Ishikawa (cell line): ENCODE results near the gene CACNA1D.

Experiments
- CEBPB ChIP-seq: IDR thresholded peaks from 2 replicates; pipeline ENCODE4 v1.6.1; 2012
- CREB1 ChIP-seq: IDR thresholded peaks from 2 replicates; pipeline ENCODE4 v1.6.1; 2012; ENCODE audit warnings: low read depth
- EGR1 ChIP-seq: IDR thresholded peaks from 2 replicates; pipeline ENCODE4 v1.6.1; 2012
- EP300 ChIP-seq: IDR thresholded peaks from 2 replicates; pipeline ENCODE4 v1.6.1; 2012; ENCODE audit warnings: borderline replicate concordance
- FOXM1 ChIP-seq: IDR thresholded peaks from 2 replicates; pipeline ENCODE4 v1.6.1; 2012; ENCODE audit warnings: low read depth, borderline replicate concordance
- NFIC ChIP-seq: IDR thresholded peaks from 2 replicates; pipeline ENCODE4 v1.6.1; 2012
- RAD21 ChIP-seq: IDR thresholded peaks from 2 replicates; pipeline ENCODE4 v1.6.1; 2012; ENCODE audit warnings: low read depth
- TAF1 ChIP-seq: IDR thresholded peaks from 2 replicates; pipeline ENCODE4 v1.6.1; 2012; ENCODE audit warnings: low read depth, mild to moderate bottlenecking
- TCF12 ChIP-seq: IDR thresholded peaks from 2 replicates; pipeline ENCODE4 v1.6.1; 2012; ENCODE audit warnings: low read depth
- TEAD4 ChIP-seq: IDR thresholded peaks from 2 replicates; pipeline ENCODE4 v1.6.1; 2012
- YY1 ChIP-seq: IDR thresholded peaks from 2 replicates; pipeline ENCODE4 v1.6.1; 2012; ENCODE audit warnings: low read depth
- ZBTB7A ChIP-seq: IDR thresholded peaks from 2 replicates; pipeline ENCODE4 v1.6.1; 2012; ENCODE audit warnings: low read depth
- TF ChIP-seq, protein P1 (sequence below): IDR thresholded peaks from 2 replicates; pipeline ENCODE4 v1.6.1; 2012
- TF ChIP-seq, protein P2 (sequence below): IDR thresholded peaks from 2 replicates; pipeline ENCODE4 v1.6.1; 2012
- TF ChIP-seq, protein P3 (sequence below): IDR thresholded peaks from 2 replicates; pipeline ENCODE4 v1.6.1; 2012; ENCODE audit warnings: low read depth, mild to moderate bottlenecking

Gene CACNA1D

DNA sequence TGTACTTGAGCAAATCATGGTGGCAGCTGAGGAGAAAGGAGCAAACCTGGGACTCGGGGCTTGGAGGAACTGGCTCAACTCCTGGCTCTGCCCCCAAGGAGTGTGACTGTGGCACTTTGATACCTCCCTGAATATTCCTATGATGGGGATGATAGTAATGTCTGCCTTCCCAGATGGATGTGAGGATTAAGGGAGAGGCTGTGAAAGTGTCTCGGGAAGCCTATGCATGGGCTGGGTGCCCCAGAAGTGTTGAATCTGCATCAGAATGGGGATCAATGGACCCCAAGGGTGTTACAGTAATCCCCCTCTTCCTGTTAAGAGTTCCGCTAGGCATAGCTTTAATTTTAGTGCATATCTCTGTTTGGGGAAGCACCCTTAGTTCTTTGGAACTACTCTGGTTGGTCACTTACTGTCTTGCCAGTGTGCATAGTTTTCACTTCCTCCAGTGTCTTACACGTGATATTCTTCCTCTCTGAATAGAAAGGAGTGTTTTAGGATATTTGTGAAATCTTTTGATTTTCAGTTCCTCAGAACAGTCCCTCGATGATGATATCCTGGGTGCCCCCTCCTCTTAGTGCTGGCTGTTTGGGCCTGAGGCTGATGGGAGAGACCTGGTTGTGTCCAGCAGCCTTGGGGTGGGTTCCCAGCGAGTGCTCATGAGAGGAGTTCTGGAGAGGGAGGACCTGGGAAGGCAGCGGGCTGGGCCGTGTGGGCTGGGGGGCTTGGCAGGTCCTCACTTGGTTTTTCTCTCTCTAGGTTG is 254.3 kb downstream of the CACNA1D start:
- TF ChIP-seq TEAD4 (no peak), CREB1 (no peak), EGR1 (no peak), CEBPB (no peak), YY1 (no peak)
- TF ChIP-seq, protein P1, sequence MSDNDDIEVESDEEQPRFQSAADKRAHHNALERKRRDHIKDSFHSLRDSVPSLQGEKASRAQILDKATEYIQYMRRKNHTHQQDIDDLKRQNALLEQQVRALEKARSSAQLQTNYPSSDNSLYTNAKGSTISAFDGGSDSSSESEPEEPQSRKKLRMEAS: no peak
- TF ChIP-seq, protein P2, sequence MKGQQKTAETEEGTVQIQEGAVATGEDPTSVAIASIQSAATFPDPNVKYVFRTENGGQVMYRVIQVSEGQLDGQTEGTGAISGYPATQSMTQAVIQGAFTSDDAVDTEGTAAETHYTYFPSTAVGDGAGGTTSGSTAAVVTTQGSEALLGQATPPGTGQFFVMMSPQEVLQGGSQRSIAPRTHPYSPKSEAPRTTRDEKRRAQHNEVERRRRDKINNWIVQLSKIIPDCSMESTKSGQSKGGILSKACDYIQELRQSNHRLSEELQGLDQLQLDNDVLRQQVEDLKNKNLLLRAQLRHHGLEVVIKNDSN: no peak

DNA sequence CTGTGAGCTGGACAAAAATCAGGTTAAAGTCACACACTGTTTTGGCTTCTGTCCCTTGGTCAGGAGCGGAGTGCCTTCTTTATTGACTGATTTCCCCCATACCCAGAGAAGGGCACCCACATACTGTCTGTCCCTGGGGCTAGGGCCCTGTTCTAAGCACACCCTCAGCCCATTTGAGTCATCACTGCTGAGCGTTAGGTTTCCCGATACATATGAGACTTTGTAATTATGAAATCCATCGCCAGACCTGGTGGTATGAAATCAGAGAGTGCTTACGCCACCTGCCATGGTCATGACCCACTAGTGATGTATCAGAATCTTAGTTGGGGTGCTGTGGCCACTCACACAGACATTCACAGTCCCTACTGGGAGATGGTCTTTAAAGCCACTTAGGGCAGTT is 255.0 kb downstream of the CACNA1D start:
- TF ChIP-seq NFIC (no peak), RAD21 (no peak), YY1 (no peak)
- TF ChIP-seq, protein P1: no peak
- TF ChIP-seq, protein P3, sequence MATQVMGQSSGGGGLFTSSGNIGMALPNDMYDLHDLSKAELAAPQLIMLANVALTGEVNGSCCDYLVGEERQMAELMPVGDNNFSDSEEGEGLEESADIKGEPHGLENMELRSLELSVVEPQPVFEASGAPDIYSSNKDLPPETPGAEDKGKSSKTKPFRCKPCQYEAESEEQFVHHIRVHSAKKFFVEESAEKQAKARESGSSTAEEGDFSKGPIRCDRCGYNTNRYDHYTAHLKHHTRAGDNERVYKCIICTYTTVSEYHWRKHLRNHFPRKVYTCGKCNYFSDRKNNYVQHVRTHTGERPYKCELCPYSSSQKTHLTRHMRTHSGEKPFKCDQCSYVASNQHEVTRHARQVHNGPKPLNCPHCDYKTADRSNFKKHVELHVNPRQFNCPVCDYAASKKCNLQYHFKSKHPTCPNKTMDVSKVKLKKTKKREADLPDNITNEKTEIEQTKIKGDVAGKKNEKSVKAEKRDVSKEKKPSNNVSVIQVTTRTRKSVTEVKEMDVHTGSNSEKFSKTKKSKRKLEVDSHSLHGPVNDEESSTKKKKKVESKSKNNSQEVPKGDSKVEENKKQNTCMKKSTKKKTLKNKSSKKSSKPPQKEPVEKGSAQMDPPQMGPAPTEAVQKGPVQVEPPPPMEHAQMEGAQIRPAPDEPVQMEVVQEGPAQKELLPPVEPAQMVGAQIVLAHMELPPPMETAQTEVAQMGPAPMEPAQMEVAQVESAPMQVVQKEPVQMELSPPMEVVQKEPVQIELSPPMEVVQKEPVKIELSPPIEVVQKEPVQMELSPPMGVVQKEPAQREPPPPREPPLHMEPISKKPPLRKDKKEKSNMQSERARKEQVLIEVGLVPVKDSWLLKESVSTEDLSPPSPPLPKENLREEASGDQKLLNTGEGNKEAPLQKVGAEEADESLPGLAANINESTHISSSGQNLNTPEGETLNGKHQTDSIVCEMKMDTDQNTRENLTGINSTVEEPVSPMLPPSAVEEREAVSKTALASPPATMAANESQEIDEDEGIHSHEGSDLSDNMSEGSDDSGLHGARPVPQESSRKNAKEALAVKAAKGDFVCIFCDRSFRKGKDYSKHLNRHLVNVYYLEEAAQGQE: no peak

DNA sequence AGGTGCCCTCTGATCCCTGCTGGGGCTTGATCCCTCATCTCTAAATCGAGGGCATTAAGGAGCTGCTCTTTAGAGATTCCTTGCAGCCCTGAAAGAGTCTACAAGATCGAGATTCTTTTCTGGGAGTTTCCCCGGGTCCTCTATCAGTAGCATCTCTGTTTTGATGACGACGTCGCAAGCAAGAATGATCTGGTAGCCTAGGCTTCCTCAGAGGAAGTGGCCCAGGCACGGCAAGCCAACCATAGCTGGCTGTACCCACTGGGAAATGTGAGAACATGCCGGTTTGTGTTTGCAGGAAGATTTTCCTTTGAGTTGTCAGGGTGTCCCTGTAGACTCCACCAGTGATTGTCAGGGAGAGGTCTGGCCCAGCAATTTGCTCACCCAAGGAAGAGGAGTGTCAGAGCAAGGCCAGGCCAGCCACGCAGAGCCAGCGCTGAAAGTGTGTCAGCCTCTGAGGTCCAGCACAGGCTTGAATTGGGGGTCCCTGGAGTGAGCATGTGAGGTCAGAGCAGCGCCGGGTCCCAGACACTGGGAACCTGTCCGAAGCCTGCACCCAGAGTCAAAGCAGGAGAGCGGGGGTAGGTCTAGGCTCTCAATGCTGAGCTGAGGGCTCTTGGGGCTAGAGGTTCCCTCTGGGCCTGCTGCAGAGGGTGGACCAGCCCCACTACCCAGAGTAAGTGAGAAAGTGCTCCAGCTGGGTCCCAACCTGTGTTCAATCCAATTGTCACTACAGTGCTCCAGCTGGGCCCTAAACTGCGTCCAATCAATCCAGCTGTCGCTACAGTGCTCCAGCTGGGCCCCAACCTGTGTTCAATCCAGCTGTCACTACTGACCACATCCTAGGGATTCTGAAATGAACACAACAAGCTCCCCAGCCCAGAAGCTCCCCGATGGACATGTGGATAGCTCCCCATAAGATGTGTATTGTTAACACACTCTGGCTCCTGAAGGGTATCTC is 256.1 kb downstream of the CACNA1D start:
- TF ChIP-seq, protein P1: no peak
- TF ChIP-seq TCF12 (no peak), NFIC (no peak), EP300 (no peak), YY1 (no peak), FOXM1 (no peak), CREB1 (no peak), TAF1 (no peak), RAD21 (no peak), ZBTB7A (no peak), TEAD4 (no peak), EGR1 (no peak), CEBPB (no peak)
- TF ChIP-seq, protein P2: no peak
- TF ChIP-seq, protein P3: no peak

DNA sequence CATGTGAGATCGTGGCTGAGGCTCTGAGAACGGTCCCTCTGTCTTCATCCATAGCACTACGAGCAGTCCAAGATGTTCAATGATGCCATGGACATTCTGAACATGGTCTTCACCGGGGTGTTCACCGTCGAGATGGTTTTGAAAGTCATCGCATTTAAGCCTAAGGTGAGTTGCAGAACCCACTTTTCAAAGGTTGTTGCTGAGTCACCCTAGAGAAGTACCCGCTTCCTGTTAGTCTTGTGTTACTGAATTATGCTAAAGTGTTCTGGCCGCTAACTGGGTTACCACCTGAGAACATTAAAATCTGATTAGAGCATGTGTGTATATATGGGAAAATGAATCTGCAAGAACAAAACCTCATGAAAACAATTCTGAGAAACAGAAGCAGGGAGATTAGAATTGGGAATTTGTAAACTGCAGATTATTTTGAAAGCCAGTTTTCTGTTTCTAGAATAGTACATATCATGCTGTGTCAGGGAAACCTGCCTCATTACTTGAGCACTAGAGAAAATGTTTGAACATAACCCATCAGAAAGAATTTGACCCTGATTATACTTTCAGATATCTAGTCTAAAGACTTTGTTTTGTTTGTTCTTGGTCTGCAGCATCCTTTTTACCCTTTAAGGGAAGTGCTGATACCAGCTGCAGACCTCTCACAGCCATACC is 259.2 kb downstream of the CACNA1D start:
- TF ChIP-seq, protein P1: no peak
- TF ChIP-seq EP300 (no peak), FOXM1 (no peak), RAD21 (no peak), ZBTB7A (no peak), EGR1 (no peak), YY1 (no peak), CEBPB (no peak), TAF1 (no peak), TCF12 (no peak), CREB1 (no peak), NFIC (no peak)
- TF ChIP-seq, protein P2: no peak
